Upper lobe of left lung (tissue), 4 donors: ENCODE measurements around the gene ANAPC7.

Source experiments
- CTCF ChIP-seq, 6 experiments: fragments of 450-650 bp in 4 of 6; fragments of 200-600 bp in 2 of 6; sonication (generic) in 2 of 6; IDR thresholded peaks; one replicate each; pipeline ENCODE4 v1.5.1; 2016 to 2019; ENCODE audit warnings: antibody characterized with exemption in 6 of 6
- EP300 ChIP-seq, 4 donors: sonication (generic); formaldehyde crosslinking; IDR thresholded peaks; one replicate each; pipeline ENCODE4 v1.5.1; 2017; ENCODE audit warnings: antibody characterized with exemption in 4 of 4, control low read depth in 2 of 4
- POLR2A ChIP-seq, 4 donors: fragments of 450-650 bp; IDR thresholded peaks; one replicate each; pipeline ENCODE4 v1.5.1; 2016 to 2017; ENCODE audit warnings: antibody characterized with exemption in 4 of 4, mild to moderate bottlenecking in 2 of 4
- POLR2AphosphoS5 ChIP-seq, 2 donors: sonication (generic); formaldehyde crosslinking; IDR thresholded peaks; one replicate each; pipeline ENCODE4 v1.5.1; 2017; ENCODE audit warnings: antibody characterized with exemption in 2 of 2

DNA sequence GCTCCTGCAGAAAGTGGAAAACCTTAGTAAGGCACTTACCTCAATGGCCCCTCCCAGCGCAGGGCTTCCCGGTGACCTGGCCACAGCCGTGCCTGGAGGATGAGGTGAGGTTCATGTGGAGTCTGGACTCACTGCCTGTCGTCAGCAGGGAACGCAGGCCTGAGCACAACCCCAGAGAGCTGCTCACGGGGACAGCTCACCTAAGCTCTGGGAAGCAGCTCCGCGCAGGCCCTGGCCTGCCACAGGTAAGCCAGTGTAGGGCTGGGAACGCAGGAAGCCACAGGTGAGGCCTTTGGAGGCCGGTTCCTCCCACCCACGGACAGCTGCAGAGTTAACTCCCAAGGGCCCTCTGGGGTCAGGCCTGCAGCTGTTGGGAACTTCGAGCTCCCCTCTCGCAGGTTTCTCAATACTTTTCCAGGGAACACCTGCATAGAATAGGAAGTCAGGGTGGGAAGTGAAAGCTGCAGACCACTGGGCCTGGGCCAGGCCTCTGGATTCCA, 32.7 kb downstream of the ANAPC7 start:
- TF ChIP-seq EP300 (IDR thresholded peaks at IDR 0.05) (no peak), CTCF (IDR thresholded peaks at IDR 0.05) (no peak), POLR2A (IDR thresholded peaks at IDR 0.05) (no peak), POLR2AphosphoS5 (IDR thresholded peaks at IDR 0.05) (no peak)
